Endothelial cell of hepatic sinusoid (primary cell): ENCODE results near the gene LUZP2.

ENCODE experiments used
- in situ Hi-C: cut with HindIII; loops from 2 replicates; pipeline ENCODE4 v1.10.0; 2017; ENCODE audit warnings: low sequenced_read_pairs

The LUZP2 gene

GRCh38 chr11:24560324-24560723, 63.5 kb downstream of the LUZP2 start:
- in situ Hi-C loops = no loop called here

GRCh38 chr11:24567380-24567779, 70.5 kb downstream of the LUZP2 start:
- in situ Hi-C loops = no loop called here

- in situ Hi-C loops = no loop called here
These were observed 75.5 kb downstream of the LUZP2 start for GRCh38 chr11:24572376-24572775.

- in situ Hi-C loops = no loop called here
These were observed 77.6 kb downstream of the LUZP2 start for GRCh38 chr11:24574461-24574860.

- in situ Hi-C loops = no loop called here
These were observed 78.5 kb downstream of the LUZP2 start for GRCh38 chr11:24575392-24575791.

GRCh38 chr11:24585192-24585591, 88.3 kb downstream of the LUZP2 start:
- in situ Hi-C loops = no loop called here

- in situ Hi-C loops = no loop called here
These were observed 90.8 kb downstream of the LUZP2 start for GRCh38 chr11:24587635-24588034.

GRCh38 chr11:24588081-24588480, 91.2 kb downstream of the LUZP2 start:
- in situ Hi-C loops = no loop called here

- in situ Hi-C loops = no loop called here
These were observed 92.2 kb downstream of the LUZP2 start for GRCh38 chr11:24589064-24589463.

GRCh38 chr11:24591283-24591682, 94.4 kb downstream of the LUZP2 start:
- in situ Hi-C loops = no loop called here

GRCh38 chr11:24592360-24592759, 95.5 kb downstream of the LUZP2 start:
- in situ Hi-C loops = no loop called here

- in situ Hi-C loops = no loop called here
These were observed 96.5 kb downstream of the LUZP2 start for GRCh38 chr11:24593332-24593731.

- in situ Hi-C loops = no loop called here
These were observed 97.5 kb downstream of the LUZP2 start for GRCh38 chr11:24594401-24594800.

GRCh38 chr11:24598641-24599040, 101.8 kb downstream of the LUZP2 start:
- in situ Hi-C loops = no loop called here

GRCh38 chr11:24609192-24610119, 112.6 kb downstream of the LUZP2 start:
- in situ Hi-C loops = no loop called here

- in situ Hi-C loops = loop anchor here (5.0 kb wide), 1 partner anchor 78 kb away; no protein-coding TSS in a partner anchor
These were observed 118.8 kb downstream of the LUZP2 start for GRCh38 chr11:24615451-24616160.

GRCh38 chr11:24617856-24618255, 121.0 kb downstream of the LUZP2 start:
- in situ Hi-C loops = loop anchor here (5.0 kb wide), 1 partner anchor 81 kb away; no protein-coding TSS in a partner anchor

- in situ Hi-C loops = loop anchor here (5.0 kb wide), 1 partner anchor 83 kb away; no protein-coding TSS in a partner anchor
These were observed 123.0 kb downstream of the LUZP2 start for GRCh38 chr11:24619900-24620299.

- in situ Hi-C loops = no loop called here
These were observed 125.4 kb downstream of the LUZP2 start for GRCh38 chr11:24622262-24622661.

- in situ Hi-C loops = no loop called here
These were observed 126.3 kb downstream of the LUZP2 start for GRCh38 chr11:24623121-24623520.

GRCh38 chr11:24624432-24624831, 127.6 kb downstream of the LUZP2 start:
- in situ Hi-C loops = no loop called here

GRCh38 chr11:24625975-24626374, 129.1 kb downstream of the LUZP2 start:
- in situ Hi-C loops = no loop called here
